Stimulated activated CD4-positive, alpha-beta T cell treated with anti-CD3 and anti-CD28 coated beads, Interleukin-1b, Interleukin-23, amount 100 ng/mL, for 4 hours (primary cell): Measurements from ENCODE around the gene RBBP8NL.
"Not testable (repeated sequence)": the region's sequence is repeated elsewhere in the genome, so short reads cannot be mapped to it uniquely, and the experiment has no call there.

Experiments
- DNase-seq, 2 donors: peaks; one replicate each; pipeline ENCODE4 v3.0.0-alpha.2; 2020; ENCODE audit warnings: low read depth in 2 of 2

The RBBP8NL gene

GRCh38 chr20:62374331-62375152, 52.8 kb downstream of the RBBP8NL start:
- DNase-seq: no peak

DNA sequence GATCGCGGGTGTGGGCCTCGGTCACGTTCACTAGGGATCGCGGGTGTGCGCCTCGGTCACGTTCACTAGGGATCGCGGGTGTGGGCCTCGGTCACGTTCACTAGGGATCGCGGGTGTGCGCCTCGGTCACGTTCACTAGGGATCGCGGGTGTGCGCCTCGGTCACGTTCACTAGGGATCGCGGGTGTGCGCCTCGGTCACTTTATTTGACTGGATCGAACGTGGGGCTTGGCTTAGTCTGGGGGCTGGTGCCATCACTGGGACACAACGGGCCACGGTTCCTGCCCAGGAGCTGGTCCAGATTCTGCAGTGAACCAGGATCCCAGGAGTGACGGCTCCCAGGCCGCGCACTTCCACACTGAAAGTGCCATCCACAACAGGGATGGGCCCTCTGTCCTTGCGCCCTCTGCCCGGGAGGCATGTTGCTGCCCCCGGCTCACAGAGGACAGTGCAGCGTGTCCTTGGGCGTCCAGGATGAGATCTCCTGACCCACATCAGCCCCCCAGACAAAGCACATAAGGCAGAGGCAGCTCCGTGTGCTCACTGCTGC, 53.6 kb downstream of the RBBP8NL start:
- not testable (repeated sequence) for DNase-seq

GRCh38 chr20:62372042-62372993, 55.0 kb downstream of the RBBP8NL start:
- DNase-seq: no peak

- no peak for DNase-seq
Measured at GRCh38 chr20:62371588-62372041, 55.7 kb downstream of the RBBP8NL start.

- DNase-seq: no peak
Measured at GRCh38 chr20:62370807-62371587, 56.3 kb downstream of the RBBP8NL start.

GRCh38 chr20:62370115-62370806, 57.1 kb downstream of the RBBP8NL start:
- no peak for DNase-seq

- DNase-seq: no peak
Measured at GRCh38 chr20:62369815-62370114, 57.6 kb downstream of the RBBP8NL start.

GRCh38 chr20:62368976-62369814, 58.1 kb downstream of the RBBP8NL start:
- no peak for DNase-seq

GRCh38 chr20:62368392-62368975, 58.9 kb downstream of the RBBP8NL start:
- DNase-seq: no peak

- DNase-seq: no peak
Measured at GRCh38 chr20:62367633-62368391, 59.5 kb downstream of the RBBP8NL start.

- no peak for DNase-seq
Measured at GRCh38 chr20:62367136-62367632, 60.2 kb downstream of the RBBP8NL start, which contains the start of gene LAMA5. LAMA5 (minus strand) TSS chr20:62367312; CDS start chr20:62367245, 67 bp downstream.

DNA sequence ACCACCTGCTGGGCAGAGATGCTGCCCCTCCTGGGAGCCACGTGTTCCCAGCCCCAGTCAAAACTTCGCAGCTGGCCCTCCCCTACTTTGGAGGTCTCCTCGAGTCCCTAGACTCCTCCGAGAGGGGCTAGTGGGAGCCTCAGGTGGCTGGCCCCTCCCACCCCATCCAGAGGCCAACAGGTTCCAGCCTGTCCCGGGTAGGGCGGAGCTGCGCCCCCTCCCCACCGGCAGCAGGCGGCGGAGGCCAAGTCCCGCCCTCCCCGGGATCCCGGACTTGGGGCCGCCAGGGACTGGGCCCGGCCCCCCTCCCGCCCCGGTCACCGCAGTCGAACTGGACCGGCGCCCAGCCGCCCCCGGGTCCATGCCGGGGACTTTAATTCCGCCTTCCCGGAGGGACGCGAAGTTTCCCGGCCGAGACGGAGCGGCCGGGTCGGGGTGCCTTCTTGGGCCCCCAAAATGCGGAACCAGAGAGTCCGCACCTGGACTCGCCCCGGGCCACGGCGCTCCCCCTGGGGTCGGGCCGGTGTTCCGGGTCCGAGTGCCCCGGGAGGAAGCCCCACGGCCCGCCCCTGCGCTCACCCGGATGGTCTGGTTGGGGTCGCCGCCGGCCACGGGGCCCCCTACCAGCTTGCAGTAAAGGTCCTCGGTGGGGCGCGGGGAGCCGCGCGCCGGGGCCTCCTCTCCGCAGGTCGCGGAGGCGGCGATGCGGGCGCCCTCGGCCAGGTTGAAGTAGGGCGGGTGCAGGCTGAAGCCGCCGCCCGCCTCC, 60.8 kb downstream of the RBBP8NL start:
- DNase-seq: no peak

DNA sequence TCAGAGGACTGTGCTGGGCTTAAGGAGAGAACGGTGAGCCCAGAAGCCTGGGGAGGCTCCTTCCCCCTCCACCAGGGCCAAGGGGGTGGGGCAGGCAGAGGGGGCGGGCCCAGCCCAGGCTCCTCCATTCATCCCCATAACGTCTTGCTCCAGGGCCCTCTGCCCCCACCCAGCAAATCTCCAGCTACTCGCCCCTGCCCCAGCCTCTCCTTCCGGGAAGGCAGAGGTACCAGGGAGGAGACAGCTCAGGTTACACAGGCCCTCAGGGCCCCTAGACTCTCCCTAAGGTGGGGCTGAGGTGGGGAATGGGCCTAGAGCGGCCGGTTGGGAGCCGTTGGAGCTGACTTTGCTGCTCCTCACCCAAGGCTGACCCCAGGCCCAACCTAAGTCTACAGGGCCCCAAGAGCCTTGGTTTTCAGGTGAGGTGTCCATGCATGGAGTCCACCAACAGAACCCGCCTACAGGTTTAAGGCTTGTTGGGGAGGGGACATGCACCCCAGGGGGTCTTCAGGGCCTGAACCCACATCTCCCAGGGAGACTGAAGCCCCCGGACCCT, 61.4 kb downstream of the RBBP8NL start:
- no peak for DNase-seq

DNA sequence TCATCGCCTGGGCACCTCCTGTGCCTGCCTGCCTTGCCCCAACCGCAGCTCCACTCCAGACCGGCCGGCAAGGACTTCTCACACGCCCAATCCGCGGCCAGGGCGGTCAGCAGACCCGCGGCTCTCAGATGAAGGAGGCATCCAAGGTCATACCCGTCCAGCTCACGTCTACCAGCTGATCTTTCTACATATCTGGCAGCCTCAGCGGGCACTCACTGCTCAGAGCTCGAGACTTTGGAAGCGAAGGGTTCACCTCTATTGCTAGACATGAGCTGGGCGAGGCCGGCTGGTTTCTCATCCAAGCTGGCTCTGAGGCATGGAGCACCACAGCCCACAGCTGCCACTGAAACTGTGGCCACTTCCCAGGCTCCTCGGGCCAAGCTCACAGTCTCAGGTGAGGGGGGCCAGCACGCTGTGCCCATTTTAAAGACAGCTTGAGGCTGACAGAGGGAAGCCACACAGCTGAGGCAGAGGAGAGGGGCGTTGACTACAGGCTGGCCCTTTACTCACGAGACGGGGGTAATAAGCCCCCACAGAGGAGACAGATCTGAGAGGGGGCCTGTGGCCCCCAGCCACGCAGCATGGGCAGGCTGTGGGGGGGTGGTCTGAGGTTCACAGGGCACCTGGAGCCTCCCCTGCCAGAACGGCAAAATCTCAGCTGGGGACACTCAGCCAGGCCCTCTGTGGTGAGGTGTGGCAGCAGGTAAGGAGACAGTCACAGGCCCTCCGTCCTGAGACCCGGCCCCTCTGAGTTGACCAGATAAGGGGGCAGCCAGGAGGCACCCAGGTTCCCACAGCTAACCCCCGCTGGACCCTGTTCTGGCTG, 62.2 kb downstream of the RBBP8NL start:
- DNase-seq: no peak

DNA sequence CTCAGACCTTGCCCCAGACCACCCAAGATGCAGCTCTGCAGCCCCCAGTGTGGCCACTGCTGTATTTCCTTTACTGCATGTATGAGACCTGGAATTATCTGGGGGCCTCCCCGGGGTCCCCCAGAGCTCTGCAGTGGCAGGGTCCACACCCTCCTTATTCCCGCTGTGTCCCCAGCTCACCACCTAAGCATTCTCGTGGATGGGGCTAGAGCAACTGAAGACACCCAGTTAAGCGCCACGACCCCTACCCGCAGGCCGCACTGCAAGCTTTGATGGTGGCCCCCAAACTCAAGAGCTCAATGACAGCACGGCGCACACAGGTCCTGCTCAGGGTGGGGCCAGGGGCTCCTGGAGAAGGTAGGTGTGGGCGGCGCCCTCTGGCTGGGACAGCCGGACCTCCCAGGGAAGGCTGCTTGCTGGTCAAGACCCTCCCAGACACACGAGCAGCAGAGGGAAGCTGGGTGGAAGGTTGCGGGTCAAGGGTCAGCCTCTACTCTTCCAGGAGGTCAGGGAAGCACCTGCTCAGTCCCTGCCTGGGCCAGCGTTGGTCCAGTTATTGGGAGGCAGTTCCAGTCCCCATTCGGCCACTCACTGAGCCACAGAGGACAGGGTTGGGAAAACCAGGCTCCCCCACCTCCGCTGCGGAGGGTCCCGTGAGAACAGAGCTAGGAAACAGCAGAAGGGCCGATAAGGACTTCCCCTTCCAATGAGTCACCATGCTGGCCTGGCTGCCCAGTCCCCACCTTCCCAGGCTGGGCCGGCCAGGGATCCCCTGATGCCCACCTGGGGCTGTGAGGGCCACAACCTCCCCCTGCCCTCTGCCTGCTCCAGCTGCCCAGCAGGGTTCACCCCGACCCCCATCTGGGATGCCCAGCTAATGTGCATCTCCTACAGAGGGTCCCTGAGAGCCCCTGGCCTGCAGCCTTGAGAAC, 63.2 kb downstream of the RBBP8NL start:
- DNase-seq: no peak
